Measurements from ENCODE around the gene ATRNL1.

DNA sequence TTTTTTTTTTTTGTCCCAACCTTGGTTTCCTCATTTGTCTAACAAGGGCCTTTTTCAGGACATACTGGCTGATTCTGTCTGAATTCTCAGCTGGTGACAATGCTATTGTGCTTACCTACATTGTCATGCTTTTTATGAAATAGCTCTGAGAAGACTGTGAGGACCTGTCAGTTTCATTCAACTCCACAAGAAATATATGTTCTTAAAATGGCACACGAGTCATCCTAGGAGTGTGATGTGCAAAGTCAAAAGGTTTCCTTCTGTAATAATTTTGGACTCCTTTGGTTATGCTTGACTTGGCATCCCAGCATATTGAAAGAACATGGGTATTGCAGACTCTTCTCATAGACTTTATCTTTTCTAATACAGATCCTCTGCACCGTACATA lies 863.8 kb downstream of the ATRNL1 start:
- TF ChIP-seq EZH2phosphoT487 (IDR thresholded peaks at IDR 0.05; ENCODE audit: insufficient read depth, low read depth), result no peak
- TF ChIP-seq EZH2 (IDR thresholded peaks at IDR 0.05; ENCODE audit: insufficient read depth, poor library complexity, severe bottlenecking), result no peak
